Right lobe of liver (tissue), 6 donors: ENCODE data around the gene MYO7A. TPM values are rescaled to one million over a fixed set of nuclear protein-coding genes. Genes with fewer than 3 reads are reported as not detected.

Source experiments
- ATAC-seq, 4 donors: fragments of 200-7000 bp; cut with Tn5 transposase; one replicate each; pipeline ENCODE4 v1.9.1; 2020; ENCODE audit warnings: mild to moderate bottlenecking in 4 of 4, moderate library complexity in 4 of 4
- DNase-seq, 3 donors: peaks; one replicate each; pipeline ENCODE4 v3.0.0-alpha.2; 2020
- H3K27ac ChIP-seq, 3 donors: fragments of 200-600 bp; one replicate each; pipeline ENCODE4 v1.8.0; 2022
- H3K27me3 ChIP-seq, 2 donors: fragments of 200-600 bp; one replicate each; pipeline ENCODE4 v1.8.0; 2022
- H3K36me3 ChIP-seq, 4 donors: fragments of 200-600 bp; sonication (generic) in 1 of 4; one replicate each; pipeline versions ENCODE4 v1.5.1 to v1.8.0; 2017 to 2022; ENCODE audit warnings: control low read depth in 1 of 4
- H3K4me1 ChIP-seq, 4 donors: fragments of 200-600 bp; sonication (generic) in 1 of 4; one replicate each; pipeline versions ENCODE4 v1.5.1 to v1.8.0; 2017 to 2022; ENCODE audit warnings: control low read depth in 1 of 4
- H3K4me3 ChIP-seq, 3 donors: fragments of 200-600 bp; one replicate each; pipeline ENCODE4 v1.8.0; 2022
- H3K9me3 ChIP-seq, 4 donors: fragments of 200-600 bp; sonication (generic) in 1 of 4; one replicate each; pipeline versions ENCODE4 v1.5.1 to v1.8.0; 2017 to 2022; ENCODE audit warnings: control low read depth in 1 of 4
- POLR2A ChIP-seq: fragments of 450-650 bp; IDR thresholded peaks from one replicate; pipeline ENCODE4 v1.6.1; 2017; ENCODE audit warnings: antibody characterized with exemption, mild to moderate bottlenecking
- WGBS: methylation state at CpG from one replicate; pipeline ENCODE4 v1.1.6; 2018; ENCODE audit warnings: low coverage, low lambda C conversion rate; ENCODE audit not compliant: insufficient coverage; ENCODE audit errors: missing lambda C conversion rate; 5-methylcytosine and 5-hydroxymethylcytosine counted together
- intact Hi-C, 2 donors: fragments of 100-400 bp; cut with DNase I; formaldehyde crosslinking; loops; one replicate each; pipeline versions ENCODE4 v1.11.2 to v1.14.1; 2022
- total RNA-seq, 6 experiments: library from RNA; depleted of rRNA in 2 of 6; stranded (reverse); fragments of >200 nt in 2 of 6; fragmentation: NEBNext Ultra II Directional in 3 of 6; extraction: Animal tissue kit (Norgen Biotek cat#: 25700) in 3 of 6; gene quantifications; one replicate each; pipeline versions ENCODE4 v1.1.0 to v1.2.4, GENCODE V29; 2016 to 2023
- TF ChIP-seq, protein P1 (sequence below), 4 donors: fragments of 200-600 bp in 3 of 4; fragments of 450-650 bp in 1 of 4; IDR thresholded peaks; one replicate each; pipeline versions ENCODE4 v1.5.1 to v1.8.0; 2016 to 2022; ENCODE audit warnings: antibody characterized with exemption in 4 of 4, mild to moderate bottlenecking in 2 of 4
- donor health status: DM: no; HTN: yes; CAD: no.
- donor health status: DM: no; HTN: no; CAD: no.
- donor health status: DM: no; HTN: no; CAD: no.
- donor health status: DM: no; HTN: yes; CAD: no.
- donor health status: DM: no; HTN: yes; CAD: no.

Gene MYO7A
- total RNA-seq, 6 experiments from 2014 or later: 23.6 to 39.6 (median 32.0) TPM

DNA sequence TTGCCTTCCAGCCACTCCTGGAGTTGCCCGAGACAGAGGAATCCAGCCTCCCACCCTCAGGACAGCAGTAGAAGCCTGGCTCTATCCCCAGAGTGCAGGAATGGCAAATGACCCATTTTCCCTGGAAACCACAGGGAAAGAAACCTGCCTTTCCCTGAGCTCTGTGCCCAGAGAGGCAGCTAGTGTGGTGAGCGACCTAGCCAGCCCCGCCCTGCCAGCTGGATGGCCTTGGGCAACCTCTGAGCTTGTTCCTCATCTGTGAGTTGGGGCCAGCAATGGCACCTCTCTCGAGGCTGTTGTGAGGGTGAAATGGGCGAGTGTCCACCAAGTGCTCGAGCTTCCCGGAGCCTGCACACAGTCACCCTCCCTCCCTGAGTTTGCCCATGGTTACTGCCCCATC lies 21.7 kb upstream of the MYO7A start:
- intact Hi-C loops: no loop called here
- no peaks in the 10 kb centered on the region for H3K9me3 ChIP-seq
- no peaks in the 10 kb centered on the region for H3K27me3 ChIP-seq
- TF ChIP-seq, protein P1, sequence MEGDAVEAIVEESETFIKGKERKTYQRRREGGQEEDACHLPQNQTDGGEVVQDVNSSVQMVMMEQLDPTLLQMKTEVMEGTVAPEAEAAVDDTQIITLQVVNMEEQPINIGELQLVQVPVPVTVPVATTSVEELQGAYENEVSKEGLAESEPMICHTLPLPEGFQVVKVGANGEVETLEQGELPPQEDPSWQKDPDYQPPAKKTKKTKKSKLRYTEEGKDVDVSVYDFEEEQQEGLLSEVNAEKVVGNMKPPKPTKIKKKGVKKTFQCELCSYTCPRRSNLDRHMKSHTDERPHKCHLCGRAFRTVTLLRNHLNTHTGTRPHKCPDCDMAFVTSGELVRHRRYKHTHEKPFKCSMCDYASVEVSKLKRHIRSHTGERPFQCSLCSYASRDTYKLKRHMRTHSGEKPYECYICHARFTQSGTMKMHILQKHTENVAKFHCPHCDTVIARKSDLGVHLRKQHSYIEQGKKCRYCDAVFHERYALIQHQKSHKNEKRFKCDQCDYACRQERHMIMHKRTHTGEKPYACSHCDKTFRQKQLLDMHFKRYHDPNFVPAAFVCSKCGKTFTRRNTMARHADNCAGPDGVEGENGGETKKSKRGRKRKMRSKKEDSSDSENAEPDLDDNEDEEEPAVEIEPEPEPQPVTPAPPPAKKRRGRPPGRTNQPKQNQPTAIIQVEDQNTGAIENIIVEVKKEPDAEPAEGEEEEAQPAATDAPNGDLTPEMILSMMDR (IDR thresholded peaks at IDR 0.05): no peak
- no peak for TF ChIP-seq POLR2A
- peaks cover 0 to 21% (median 5%) of the 10 kb centered on the region in 4 donors for H3K4me1 ChIP-seq
- ATAC-seq: peak; percentile 23 to 71 (median 54)
- no peak overlapping the region for H3K27ac ChIP-seq
- 100% methylated on average over 1 of the region's 7 CpGs for WGBS
- peaks cover 0 to 10% (median 0%) of the 10 kb centered on the region in 4 donors for H3K36me3 ChIP-seq
- DNase-seq: peak in 2 of 3 donors; percentile 58 to 68
- no peak overlapping the region for H3K4me3 ChIP-seq

DNA sequence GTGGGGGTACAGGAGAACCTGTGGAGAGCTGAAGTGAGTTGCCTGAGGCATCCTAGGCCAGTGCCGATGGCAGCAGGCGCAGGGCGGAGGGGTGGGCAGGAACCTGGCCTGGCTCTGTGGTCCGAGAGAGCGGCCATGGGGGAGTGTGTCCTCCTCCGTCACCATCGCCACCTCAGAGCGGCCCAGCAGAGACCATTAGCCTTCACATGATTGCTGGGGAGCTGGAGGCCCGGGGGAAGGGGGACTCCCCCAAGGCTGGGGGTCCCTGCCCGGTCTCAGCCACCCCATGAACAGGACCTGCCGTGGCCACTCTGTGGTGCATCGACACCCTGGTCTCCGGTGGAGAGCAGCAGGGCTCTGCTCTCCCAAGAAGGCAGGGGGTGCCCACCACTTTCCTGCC lies 21.3 kb upstream of the MYO7A start:
- Histone ChIP-seq H3K4me3 (no peak overlapping the region), H3K36me3 (peaks cover 0 to 10% (median 0%) of the 10 kb centered on the region in 4 donors), H3K27me3 (no peaks in the 10 kb centered on the region), H3K4me1 (peaks cover 0 to 21% (median 5%) of the 10 kb centered on the region in 4 donors), H3K9me3 (no peaks in the 10 kb centered on the region), H3K27ac (no peak overlapping the region)
- 90% methylated on average over 2 of the region's 13 CpGs for WGBS
- ATAC-seq (no peak), DNase-seq (no peak)
- TF ChIP-seq, protein P1 (IDR thresholded peaks at IDR 0.05): no peak
- TF ChIP-seq POLR2A: no peak
- intact Hi-C loops: no loop called here

- no peaks in the 10 kb centered on the region for H3K27me3 ChIP-seq
- peaks cover 0 to 7% (median 0%) of the 10 kb centered on the region in 4 donors for H3K36me3 ChIP-seq
- TF ChIP-seq, protein P1 (IDR thresholded peaks at IDR 0.05): no peak
- TF ChIP-seq POLR2A: no peak
- WGBS: 21% methylated on average over 2 of the region's 3 CpGs
- DNase-seq (peak in 1 of 3 donors; percentile 82), ATAC-seq (peak; percentile 2 to 75 (median 47))
- intact Hi-C loops: no loop called here
- no peak overlapping the region for H3K4me3 ChIP-seq
- H3K4me1 ChIP-seq: peaks cover 0 to 21% (median 5%) of the 10 kb centered on the region in 4 donors
- H3K27ac ChIP-seq: no peak overlapping the region
- H3K9me3 ChIP-seq: no peaks in the 10 kb centered on the region
Observed at GRCh38 chr11:77107950-77108349, 20.1 kb upstream of the MYO7A start.

DNA sequence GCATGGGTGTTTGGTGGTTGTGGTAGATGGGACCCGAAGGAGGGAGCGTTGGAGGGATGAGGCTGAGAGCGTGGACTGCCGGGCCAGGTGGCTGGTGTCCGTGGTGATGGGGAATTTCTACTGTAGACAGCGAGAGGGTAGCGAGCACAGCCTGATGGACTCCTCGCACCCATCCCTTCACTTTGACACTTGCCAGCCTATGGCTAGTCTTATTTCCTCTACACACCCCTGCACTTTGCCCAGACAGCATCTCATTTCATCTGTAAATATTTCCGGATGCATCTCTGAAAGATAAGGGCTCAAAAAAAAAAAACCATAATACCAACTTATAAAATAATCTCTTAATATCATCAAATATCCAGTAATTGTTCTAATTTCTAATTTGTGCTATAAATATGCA lies 19.6 kb upstream of the MYO7A start:
- TF ChIP-seq POLR2A: no peak
- TF ChIP-seq, protein P1 (IDR thresholded peaks at IDR 0.05): no peak
- no peak overlapping the region for H3K4me3 ChIP-seq
- intact Hi-C loops: no loop called here
- WGBS: 41% methylated on average over 1 of the region's 9 CpGs
- no peak for DNase-seq
- ATAC-seq: peak in 1 of 4 donors; percentile 2
- H3K27me3 ChIP-seq: no peaks in the 10 kb centered on the region
- H3K4me1 ChIP-seq: peaks cover 0 to 21% (median 5%) of the 10 kb centered on the region in 4 donors
- H3K9me3 ChIP-seq: no peaks in the 10 kb centered on the region
- H3K36me3 ChIP-seq: peaks cover 0 to 2% (median 0%) of the 10 kb centered on the region in 4 donors
- no peak overlapping the region for H3K27ac ChIP-seq
